ENCODE results near the gene NHS.
A peak's percentile ranks its signal among the peaks of the same experiment; 100 is the strongest.

Gene NHS

DNA sequence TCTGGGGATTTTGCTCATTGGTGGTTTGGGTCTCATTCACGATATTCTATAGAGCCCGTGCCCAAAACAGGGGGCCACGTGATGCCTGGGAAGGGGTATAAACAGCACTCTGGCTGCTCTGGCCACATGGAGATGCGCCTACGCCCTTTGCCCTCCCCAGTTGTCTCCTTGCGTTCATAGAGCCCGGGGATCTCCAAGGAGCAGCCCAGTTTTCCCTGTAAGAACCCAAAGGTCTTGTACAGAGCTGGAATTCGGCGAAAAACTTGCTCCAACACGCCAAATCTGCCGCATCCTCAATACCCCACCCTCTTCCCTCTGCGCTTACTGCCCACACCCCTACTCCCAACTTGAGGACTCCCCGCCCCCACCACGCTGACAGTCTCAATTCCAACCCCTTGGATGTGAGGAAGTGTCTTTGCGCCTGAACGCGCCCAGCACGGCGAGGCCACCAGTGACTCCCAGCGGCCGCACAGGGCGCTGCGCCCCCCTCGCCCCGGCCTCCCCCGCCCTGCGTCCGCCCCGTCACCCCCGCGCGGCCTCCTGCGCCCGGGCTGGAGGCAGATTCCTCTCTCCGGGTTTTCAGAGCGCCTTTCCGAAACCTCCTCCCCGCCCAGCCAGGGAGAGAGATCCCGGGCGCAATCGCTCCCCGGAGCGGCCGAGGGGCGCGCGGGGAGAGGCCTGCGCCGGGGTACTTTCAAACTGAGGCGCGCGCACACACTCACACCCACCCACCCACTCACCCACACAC is at the start of gene NHS:
Gene NHS (plus strand): TSS at position 582 of the 748 bp plus-strand sequence. CDS start 558 bp downstream, outside the sequence.
- DNase-seq = peak; percentile 49

DNA sequence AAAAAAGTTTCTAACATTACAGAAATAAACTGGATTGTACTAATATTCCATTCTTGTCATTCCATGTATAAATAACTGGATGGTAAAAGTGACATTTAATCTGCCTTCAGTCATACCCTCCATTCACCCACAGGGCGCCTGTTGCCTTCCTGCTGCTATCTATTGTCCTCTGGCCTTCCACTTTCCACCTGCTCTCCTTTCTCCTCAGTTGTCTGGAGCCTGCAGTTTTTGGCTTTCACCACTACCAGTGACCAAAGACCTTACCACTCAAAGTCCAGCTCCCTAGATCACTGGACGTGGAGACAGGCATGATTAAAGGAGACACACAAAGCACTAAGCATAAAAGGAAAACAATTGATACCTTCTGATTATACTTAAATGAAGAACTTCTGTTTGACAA is 46.2 kb upstream of the NHS start:
- DNase-seq = no peak

DNA sequence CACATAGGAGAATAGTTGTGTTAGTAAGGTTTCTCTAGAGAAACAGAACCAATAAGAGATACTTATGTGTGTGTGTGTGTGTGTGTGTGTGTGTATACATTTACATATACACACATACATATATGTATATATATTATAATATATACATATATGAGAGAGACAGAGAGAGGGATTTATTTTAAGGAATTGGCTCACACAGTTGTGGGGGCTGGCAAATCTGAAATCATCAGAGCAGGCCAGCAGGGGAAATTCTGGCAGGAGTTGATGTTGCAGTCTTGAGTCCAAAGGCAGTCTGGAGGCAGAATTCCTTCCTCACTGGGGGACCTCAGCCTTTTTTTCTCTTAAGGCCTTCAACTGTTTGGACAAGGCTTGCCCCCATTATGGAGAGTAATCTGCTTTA is 38.6 kb upstream of the NHS start:
- no peak for DNase-seq

DNA sequence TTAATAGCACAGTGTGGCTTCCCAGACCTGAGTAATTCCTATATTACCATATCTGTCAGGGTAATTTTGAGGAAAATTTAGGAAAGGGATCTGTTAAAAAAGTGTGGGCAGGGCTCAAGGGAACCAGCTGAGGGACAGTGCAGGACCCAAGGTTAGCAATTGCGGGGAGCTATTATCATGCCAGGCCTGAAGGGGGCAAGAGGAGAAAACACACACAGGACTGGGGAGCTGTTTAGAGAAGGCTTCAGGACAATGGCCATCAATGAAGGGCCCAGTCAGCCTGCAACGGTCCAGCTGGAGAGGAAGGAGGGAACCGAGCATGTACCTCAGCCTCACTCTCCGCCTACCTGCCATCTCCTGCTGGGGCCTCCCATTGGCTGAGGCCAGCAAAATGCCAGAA is 19.0 kb upstream of the NHS start:
- DNase-seq = no peak

DNA sequence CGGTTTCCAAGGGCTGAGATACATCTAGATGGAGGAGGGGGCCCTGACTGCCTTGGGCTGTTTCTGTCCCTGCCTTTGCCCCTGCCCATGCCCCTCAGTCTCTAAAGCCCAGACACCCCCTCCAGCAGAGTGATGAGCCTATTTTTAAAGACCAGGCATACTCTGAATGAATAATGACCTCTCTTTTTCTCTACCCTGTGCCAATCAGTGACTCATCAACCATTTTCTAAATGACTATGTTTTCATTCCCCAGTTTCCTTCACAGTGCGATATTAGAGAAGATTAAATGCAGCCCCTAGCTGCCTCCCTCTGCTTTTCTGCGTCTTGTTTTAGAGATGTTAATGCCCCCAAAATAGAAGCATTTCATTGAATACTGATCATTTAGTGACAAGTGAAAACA is 15.5 kb upstream of the NHS start:
- peak; percentile 5 for DNase-seq

DNA sequence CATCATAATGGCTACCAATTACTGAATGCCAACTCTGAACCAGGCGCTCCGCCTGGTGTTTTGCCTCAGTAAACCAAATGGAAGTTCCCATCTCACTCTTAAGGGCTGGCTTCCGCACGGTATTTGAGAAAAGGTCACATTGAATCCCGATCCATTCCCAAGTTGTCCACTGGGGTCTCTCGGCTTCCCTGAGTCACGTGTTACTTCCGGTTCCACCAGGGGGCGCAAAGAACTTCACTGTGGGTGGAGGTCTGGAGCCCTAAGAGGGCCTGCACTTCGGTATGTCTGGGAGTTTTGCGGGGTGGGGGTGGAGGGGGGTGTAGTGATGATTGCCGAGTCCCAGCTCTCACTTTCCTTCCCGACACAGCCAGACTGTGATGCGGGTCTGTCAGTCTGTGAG is 13.4 kb upstream of the NHS start:
- no peak for DNase-seq

- DNase-seq = no peak
These were observed 7.0 kb upstream of the NHS start for GRCh38 chrX:17368002-17368401.

DNA sequence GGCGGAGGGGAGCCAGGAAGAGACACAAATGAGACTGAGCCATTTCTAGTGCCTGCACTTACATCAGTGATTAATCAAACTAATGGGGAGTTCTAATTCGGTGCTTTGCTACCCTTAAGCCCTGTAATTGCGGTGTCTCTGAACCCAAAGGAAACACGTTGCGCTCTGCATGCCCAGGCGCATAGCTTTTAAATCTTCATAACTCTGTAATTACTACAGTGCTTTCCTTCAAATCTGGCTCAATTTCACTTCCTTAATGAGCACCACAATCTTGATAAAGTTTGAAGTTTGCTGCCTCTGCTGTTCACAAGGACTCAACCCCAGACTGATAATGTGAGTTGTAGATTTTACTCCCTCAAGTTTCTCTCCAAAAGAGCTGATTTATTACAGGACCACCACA is 5.7 kb upstream of the NHS start:
- no peak for DNase-seq

- no peak for DNase-seq
These were observed 4.8 kb upstream of the NHS start for GRCh38 chrX:17370191-17370590.

DNA sequence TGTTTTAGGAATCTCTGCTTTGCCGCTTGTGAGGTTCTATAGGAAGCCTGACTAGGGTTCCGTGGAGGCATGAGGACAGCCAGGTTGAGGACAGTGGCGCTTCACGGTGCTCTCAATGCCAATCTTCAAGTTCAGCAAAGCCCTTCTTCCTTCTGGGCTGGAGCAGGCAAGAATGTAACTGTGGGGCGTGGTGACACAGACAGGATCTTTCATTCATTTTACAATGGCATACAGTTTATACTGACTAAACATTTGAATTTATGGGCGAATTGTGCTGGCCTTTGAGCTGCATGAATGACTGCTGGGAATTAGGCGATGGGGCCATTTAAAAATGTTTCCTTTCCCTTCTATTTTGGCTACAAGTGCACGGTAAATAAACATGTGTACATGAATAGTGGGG is 2.9 kb upstream of the NHS start:
- DNase-seq = no peak

- no peak for DNase-seq
These were observed 1.7 kb upstream of the NHS start for GRCh38 chrX:17373337-17373736.

DNA sequence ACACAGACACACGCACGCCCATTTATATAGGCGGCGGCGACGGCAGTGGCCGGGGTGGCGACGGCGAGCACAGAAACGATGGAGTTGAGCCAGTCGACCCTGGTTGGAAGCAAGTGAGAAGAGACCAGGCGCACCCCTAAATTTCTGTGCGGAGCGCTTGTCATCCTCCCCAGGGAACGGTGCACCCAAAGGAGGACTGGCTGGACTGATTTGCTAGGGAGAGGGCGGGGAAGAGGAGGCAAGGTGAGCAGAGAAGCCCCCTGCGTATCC is 302 bp downstream of the NHS start:
- no peak for DNase-seq

- DNase-seq = no peak
These were observed 834 bp downstream of the NHS start for GRCh38 chrX:17375637-17376430.

GRCh38 chrX:17376431-17377077 is 1.6 kb downstream of the NHS start:
- no peak for DNase-seq

DNA sequence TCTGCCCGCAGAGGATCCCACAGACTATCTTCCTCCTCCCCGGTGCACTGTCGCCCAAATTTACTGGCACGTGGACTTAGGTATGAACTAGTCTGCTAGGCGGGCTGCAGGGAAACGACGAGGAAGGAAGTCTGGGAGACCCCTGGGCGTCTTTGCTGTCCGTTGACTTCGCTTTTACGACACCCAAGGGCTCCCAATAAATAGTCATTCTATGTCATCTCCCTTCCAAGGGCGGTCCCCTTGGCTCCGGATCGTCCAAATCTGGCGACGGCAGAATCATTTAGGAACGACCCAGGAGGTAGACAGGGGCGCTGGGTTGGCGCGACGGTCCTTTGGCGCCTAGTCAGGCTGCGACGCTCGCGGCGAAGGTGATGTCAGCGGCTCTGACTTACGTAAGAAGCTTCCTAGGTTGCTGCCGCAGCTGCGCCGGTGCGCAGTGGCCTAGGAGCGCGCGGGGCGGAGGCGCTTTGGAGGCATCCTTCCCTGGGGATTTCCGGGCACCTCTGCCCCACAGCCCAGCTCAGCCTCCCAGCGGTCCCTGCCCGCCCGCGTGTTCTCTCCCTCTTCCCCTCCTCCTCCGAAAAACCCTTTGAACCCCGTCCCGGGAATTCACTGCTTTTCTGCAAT is 2.2 kb downstream of the NHS start:
- no peak for DNase-seq

DNA sequence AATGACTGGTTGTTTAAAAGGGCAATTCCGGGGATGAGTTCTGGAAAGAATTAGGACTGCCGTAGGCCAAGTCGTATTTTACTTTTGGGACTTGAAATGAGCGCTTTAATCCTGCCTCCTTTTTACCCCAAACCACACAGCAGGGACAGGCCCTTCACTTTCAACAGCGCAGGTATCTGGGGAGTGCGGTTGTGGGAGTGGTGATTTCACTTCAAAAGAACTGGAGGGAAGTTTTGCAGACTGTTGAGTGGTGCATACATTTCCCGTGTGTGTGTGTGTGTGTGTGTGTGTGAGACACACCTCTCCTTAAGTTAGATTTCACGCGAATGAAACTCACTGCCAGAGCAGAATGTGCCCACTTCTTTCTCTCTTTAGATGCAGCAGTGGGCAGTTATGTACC is 2.8 kb downstream of the NHS start:
- DNase-seq = no peak

GRCh38 chrX:17380221-17380620 is 5.2 kb downstream of the NHS start:
- DNase-seq = no peak

GRCh38 chrX:17390419-17390850 is 15.4 kb downstream of the NHS start:
- DNase-seq = no peak

- no peak for DNase-seq
These were observed 20.2 kb downstream of the NHS start for GRCh38 chrX:17395154-17395553.

DNA sequence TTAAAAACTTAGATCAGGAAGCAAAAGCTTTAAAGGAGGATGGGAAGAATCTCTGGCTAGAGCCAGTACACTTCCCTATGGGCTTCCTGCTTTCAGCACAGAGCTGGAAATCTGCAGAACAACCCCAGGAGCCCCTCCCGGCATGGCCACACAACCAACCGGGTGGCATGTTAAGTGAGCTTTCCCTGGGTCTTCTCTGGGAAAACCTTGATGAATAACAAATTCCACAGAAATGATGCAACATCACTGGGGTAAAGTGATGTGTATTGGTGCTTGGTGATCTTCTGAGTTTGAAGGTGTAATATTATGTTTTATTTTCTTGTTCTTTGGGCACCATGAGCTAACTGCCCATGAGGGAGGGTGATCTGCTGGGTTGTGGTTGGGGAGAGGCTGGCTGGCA is 22.1 kb downstream of the NHS start:
- DNase-seq = peak; percentile 31

DNA sequence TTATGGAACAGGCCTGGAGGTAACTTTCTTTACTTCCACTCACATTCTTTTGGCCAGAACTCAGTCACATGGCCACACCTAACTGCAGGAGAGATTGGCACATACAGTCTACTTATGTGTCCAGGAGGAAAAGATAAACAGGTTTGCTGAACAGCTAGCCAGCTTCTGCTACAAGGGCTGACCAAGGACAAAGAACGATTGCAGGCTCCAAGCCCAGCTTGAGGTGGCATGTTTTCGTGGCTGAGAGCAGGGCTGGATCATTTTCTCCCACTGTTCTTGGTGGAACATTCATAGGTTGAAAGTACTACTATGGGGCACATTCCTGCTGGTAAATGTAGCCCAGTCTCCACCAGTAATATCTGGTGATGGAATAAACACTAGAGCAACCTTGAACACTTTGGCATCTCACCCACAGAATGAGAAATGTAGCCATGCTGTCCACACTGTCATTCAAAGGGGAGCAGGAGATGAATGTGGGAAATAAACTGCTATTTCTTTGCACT is 28.2 kb downstream of the NHS start:
- no peak for DNase-seq

DNA sequence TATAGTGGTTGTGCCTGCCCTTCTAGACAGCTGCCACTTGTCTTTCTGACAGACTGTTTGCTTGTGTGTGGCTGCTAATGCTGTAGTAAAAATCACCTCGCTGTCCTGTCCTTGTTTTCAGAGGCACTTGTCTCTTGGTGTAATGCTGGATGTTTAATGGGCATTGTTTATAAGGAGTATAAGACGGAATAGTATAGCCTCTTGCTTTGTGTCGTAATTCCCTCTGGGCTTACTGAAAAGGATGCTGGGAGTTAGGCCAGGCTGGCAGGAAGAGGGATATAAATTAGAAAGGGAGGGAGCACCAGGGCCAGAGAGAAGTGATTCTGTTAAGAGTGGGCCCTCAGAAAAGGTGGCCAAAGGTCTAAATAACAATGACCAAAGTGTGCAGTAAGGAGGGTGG is 29.0 kb downstream of the NHS start:
- no peak for DNase-seq

GRCh38 chrX:17405225-17405969 is 30.4 kb downstream of the NHS start:
- DNase-seq = peak; percentile 73

All from kidney glomerular epithelial cell (primary cell).